Measurements from ENCODE around the gene APEH. TPM values are rescaled to one million over a fixed set of nuclear protein-coding genes. Genes with fewer than 3 reads are reported as not detected.

Gene APEH
- total and polyA plus RNA-seq, 9 of the 15 experiments (the other 6 are each of a cell fraction or from before 2014, with no cell fraction given) = 70.9 to 177 (median 117) TPM

DNA sequence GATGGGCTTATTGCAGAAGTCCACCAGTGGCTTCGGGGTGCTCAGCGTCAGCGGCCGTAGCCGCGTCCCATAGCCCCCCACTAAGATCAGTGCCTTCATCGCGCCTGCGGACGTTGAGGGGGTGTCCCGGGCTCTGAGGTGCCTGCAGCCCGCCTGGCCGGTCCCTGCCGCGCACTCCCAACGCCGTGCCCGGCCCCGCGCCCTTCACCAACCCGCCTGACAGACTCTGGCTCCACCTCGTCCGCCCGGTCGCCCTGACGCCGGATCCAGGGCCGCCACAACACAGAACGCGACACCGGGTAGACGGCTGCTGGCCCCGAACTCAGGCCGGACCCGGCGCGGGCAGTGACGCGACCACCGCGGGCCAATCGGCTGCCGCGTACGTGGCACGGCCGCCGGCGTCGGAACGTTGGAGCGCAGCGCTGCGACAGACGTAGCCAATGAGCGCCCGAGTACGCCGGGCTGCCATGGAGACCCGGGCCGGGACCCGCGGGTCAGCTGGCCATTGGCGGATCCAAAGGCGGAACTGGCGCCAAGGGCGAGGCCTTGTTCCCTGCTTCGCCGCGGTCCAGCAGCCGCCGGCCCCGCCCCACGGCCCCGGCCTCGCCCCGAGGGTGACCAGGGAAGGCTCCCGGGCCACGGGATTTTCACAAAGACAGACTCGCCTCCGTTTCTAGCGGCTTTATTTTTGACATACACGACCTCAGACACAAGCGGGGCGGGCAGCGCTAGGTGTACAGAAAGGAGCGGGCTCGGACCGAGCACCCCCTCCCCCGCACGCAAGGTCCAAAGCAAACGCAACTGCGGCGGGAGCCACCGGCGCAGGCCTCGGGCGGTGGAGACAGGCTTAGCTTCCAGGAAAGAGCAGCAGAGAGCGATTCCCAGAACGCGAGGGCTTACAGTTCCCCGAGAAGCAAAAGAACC is 49.7 kb downstream of the APEH start, which contains the start of gene GMPPB (continued):
- TF ChIP-seq, protein P1, sequence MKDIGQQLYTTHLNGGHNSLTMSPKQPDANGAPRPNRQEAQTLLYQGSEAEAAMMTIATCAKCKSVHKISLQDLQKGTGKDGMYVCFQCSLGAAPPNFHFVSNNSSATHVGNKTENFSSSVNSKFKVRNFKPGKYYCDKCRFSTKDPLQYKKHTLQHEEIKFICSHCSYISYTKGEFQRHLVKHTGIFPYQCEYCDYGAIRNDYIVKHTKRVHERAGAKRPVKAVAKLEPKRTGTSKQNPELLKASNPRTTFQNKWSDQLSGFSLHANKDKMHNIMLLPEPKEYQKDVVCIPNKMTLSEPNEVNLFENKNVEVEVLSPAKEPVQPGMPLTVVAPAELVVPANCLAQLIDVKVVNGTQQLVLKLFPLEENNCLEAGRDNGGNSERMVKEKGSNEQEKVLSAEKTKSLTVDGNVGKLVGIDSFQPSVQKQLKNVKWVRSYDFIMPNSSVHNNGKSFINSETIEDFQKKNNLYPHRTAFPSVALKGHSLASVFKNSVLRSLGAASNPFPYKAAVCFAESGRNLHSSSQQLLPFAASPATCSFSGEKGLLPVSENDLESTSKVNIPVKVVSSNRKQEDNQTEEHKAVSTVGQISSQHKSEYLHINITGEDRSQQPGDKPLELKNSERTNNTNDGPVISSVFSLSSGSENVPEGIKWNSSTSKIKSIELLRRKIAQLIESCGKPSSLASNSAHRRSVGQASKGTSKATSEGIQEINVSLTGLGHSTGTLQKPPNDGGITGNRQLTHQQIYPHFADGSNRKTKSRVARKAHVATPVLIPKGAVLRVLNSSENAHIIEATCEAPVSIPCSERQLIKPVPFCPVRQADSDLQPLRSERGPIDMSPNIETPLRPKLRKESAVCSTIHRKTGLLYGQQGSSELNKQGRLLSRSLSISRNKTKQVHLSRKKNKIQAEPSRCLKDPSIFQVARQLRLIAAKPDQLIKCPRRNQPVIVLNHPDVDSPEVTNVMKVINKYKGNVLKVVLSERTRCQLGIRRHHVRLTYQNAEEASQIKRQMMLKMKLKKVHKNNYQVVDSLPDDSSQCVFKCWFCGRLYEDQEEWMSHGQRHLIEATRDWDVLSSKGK (CRISPR knock-in tag; IDR thresholded peaks at IDR 0.05) = no peak
- TF ChIP-seq ZC3H11A (IDR thresholded peaks at IDR 0.05; ENCODE audit: low read depth, low read length) (no peak), ATF3 (IDR thresholded peaks at IDR 0.05) (no peak), ATF3 (CRISPR knock-in tag; conservative IDR thresholded peaks at IDR 0.05) (no peak), PHF8 (IDR thresholded peaks at IDR 0.05; ENCODE audit: borderline replicate concordance, low read length) (peak; percentile 85; the same call in 1 of the 2 replicates), ZNF253 (CRISPR knock-in tag; conservative IDR thresholded peaks at IDR 0.05) (no peak), RCOR1 (IDR thresholded peaks at IDR 0.05; ENCODE audit: borderline replicate concordance in 1 of 2, low read depth in 2 of 2, low read length in 2 of 2) (0 out of 4 replicates have a peak, but pooled peaks of 1 of the 2 experiments have one; percentile 2), MAFF (IDR thresholded peaks at IDR 0.05; ENCODE audit: low read length) (no peak), ARNT (IDR thresholded peaks at IDR 0.05) (no peak), MBD2 (IDR thresholded peaks at IDR 0.05; ENCODE audit: borderline replicate concordance, low read depth) (peak; percentile 31; the same call in 1 of the 2 replicates), CREM (IDR thresholded peaks at IDR 0.05; ENCODE audit: low read depth) (peak; percentile 98), LEF1 (IDR thresholded peaks at IDR 0.05) (peak; percentile 47; the same call in 1 of the 2 replicates), ZNF75A (CRISPR knock-in tag; IDR thresholded peaks at IDR 0.05) (no peak), SMAD1 (IDR thresholded peaks at IDR 0.05; ENCODE audit: low read depth, low read length, partially characterized antibody) (no peak), SRSF9 (IDR thresholded peaks at IDR 0.05; ENCODE audit: borderline replicate concordance, low read depth, low read length) (no peak), HMG20A (CRISPR knock-in tag; conservative IDR thresholded peaks at IDR 0.05) (no peak), PTBP1 (IDR thresholded peaks at IDR 0.05; ENCODE audit: low read depth, low read length) (no peak), CXXC5 (CRISPR knock-in tag; IDR thresholded peaks at IDR 0.05) (peak; percentile 93), ELF2 (CRISPR knock-in tag; IDR thresholded peaks at IDR 0.05) (0 out of 2 replicates have a peak, but pooled peaks have one; percentile 36)
- TF ChIP-seq, protein P2, sequence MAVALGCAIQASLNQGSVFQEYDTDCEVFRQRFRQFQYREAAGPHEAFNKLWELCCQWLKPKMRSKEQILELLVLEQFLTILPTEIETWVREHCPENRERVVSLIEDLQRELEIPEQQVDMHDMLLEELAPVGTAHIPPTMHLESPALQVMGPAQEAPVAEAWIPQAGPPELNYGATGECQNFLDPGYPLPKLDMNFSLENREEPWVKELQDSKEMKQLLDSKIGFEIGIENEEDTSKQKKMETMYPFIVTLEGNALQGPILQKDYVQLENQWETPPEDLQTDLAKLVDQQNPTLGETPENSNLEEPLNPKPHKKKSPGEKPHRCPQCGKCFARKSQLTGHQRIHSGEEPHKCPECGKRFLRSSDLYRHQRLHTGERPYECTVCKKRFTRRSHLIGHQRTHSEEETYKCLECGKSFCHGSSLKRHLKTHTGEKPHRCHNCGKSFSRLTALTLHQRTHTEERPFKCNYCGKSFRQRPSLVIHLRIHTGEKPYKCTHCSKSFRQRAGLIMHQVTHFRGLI (CRISPR knock-in tag; IDR thresholded peaks at IDR 0.05) = no peak
- TF ChIP-seq, protein P3, sequence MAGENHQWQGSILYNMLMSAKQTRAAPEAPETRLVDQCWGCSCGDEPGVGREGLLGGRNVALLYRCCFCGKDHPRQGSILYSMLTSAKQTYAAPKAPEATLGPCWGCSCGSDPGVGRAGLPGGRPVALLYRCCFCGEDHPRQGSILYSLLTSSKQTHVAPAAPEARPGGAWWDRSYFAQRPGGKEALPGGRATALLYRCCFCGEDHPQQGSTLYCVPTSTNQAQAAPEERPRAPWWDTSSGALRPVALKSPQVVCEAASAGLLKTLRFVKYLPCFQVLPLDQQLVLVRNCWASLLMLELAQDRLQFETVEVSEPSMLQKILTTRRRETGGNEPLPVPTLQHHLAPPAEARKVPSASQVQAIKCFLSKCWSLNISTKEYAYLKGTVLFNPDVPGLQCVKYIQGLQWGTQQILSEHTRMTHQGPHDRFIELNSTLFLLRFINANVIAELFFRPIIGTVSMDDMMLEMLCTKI (IDR thresholded peaks at IDR 0.05; ENCODE audit: partially characterized antibody) = no peak
